Measurements from ENCODE around the gene DHRS13.

GRCh38 chr17:28917029-28917428 is 14.2 kb upstream of the DHRS13 start:
- TF ChIP-seq CTCF (IDR thresholded peaks at IDR 0.05 in 8 of 11, conservative IDR thresholded peaks at IDR 0.05 in 3 of 11) (no peak), POLR2A (IDR thresholded peaks at IDR 0.05) (no peak), POLR2AphosphoS5 (IDR thresholded peaks at IDR 0.05) (no peak)

Data from spleen (tissue), 7 donors.